ENCODE results near the gene RSAD1. TPM values are rescaled to one million over a fixed set of nuclear protein-coding genes. Genes with fewer than 3 reads are reported as not detected.
A peak's percentile ranks its signal among the peaks of the same experiment; 100 is the strongest.

The RSAD1 gene
- total RNA-seq, 2 donors from 2014 or later: 22.2 to 29.3 TPM

DNA sequence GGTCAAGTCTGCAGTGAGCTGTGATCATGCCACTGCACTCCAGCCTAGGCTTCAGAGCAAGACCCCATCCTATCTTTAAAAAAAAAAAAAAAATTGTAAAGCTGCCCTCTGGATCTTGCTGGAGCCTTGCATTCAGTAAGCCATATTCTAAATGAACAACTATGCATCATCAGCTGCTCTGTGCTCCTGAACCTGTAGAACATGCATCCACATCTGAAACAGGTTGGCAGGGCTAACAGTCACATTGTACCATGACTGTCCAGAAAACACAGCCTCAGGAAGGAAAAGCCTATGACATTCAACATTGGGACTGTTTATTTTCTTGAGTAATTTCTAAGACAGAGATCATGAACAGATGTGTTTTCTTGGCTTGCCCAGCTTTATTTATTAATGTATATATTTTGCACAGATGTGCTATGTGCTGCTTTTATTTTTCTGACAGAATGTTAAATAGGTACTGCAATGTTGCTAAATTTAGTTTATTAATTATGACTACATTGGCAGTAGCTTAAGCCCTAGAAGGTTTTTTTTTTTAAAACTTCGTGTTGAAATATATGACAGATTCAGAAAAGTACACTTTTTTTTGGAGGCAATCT lies 32.8 kb upstream of the RSAD1 start:
- H3K27ac ChIP-seq: no peak overlapping the region
- no peaks in the 10 kb centered on the region for H3K27me3 ChIP-seq
- H3K9me3 ChIP-seq: no peaks in the 10 kb centered on the region
- intact Hi-C loops (cut with DNase I): no loop called here
- peaks cover 6% of the 10 kb centered on the region for H3K4me1 ChIP-seq
- no peak for DNase-seq
- H3K9ac ChIP-seq (ENCODE audit: low read depth in 2 of 2, low read length in 2 of 2): no peak overlapping the region
- H3K36me3 ChIP-seq: no peaks in the 10 kb centered on the region
- no peak overlapping the region for H3K4me3 ChIP-seq
- TF ChIP-seq, protein P1, sequence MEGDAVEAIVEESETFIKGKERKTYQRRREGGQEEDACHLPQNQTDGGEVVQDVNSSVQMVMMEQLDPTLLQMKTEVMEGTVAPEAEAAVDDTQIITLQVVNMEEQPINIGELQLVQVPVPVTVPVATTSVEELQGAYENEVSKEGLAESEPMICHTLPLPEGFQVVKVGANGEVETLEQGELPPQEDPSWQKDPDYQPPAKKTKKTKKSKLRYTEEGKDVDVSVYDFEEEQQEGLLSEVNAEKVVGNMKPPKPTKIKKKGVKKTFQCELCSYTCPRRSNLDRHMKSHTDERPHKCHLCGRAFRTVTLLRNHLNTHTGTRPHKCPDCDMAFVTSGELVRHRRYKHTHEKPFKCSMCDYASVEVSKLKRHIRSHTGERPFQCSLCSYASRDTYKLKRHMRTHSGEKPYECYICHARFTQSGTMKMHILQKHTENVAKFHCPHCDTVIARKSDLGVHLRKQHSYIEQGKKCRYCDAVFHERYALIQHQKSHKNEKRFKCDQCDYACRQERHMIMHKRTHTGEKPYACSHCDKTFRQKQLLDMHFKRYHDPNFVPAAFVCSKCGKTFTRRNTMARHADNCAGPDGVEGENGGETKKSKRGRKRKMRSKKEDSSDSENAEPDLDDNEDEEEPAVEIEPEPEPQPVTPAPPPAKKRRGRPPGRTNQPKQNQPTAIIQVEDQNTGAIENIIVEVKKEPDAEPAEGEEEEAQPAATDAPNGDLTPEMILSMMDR (IDR thresholded peaks at IDR 0.05): no peak

DNA sequence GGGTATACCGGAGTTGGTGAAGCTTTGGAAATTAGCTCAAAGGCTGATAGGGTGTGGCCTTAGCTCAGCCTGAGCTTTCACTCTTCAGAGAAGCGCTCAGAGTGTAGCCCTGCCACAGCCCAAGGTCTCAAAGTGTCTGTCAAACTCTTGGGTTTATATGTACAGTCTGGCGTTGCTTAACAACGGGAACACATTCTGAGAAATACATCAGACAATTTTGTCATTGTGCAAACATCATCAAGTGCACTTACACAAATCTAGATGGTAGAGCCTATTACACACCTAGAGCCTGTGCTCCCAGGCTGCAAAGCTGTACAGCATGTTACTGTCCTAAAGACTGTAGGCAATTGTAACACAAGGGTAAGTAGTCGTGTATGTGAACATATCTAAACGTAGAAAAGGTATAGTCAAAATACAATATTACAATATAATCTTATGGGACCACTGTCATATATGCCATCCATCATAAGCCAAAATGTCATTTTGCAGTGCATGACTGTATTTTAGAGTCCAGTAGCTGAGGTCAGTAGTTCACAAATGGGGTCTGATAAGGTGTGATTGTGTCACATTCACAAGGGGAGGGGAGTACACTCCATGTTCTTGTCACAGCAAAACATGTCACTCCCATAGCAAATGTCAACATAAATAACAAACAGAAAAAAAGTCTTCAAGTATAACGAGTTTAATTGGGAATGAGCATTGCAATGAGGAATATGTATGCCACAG lies 30.6 kb upstream of the RSAD1 start:
- DNase-seq: peak; percentile 66
- TF ChIP-seq, protein P1 (IDR thresholded peaks at IDR 0.05): no peak

DNA sequence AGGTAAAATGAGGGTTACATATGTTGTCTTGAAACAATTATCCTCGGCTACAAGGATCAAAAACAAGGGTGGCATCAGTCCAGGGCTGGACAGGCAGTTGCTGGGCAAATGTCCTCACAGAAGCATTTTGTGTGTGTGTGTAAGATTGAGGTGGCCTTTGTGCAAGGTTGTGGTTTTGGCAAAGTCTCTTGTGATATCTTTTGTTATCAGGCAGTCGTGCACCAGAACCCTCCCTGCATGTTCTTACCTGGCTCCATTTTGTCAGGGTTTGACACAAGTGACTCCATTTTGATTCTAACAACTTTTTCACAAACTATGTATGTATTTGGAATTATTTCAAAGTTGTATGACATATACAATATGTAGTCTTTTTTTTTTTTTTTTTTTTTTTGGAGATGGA lies 30.0 kb upstream of the RSAD1 start:
- Histone ChIP-seq H3K27ac (no peak overlapping the region), H3K9me3 (no peaks in the 10 kb centered on the region), H3K4me1 (peaks cover 5% of the 10 kb centered on the region), H3K27me3 (no peaks in the 10 kb centered on the region), H3K36me3 (no peaks in the 10 kb centered on the region), H3K9ac (ENCODE audit: low read depth in 2 of 2, low read length in 2 of 2) (peak overlapping the region in 1 of 2 donors; percentile 54), H3K4me3 (no peak overlapping the region)
- TF ChIP-seq, protein P1 (IDR thresholded peaks at IDR 0.05): no peak
- intact Hi-C loops (cut with DNase I): no loop called here
- DNase-seq: peak; percentile 21

More for the DNA sequence above, 30.6 kb upstream of the RSAD1 start:
- Histone ChIP-seq H3K27ac (no peak overlapping the region), H3K9ac (ENCODE audit: low read depth in 2 of 2, low read length in 2 of 2) (peak overlapping the region in 1 of 2 donors; percentile 54), H3K27me3 (no peaks in the 10 kb centered on the region), H3K4me1 (peaks cover 6% of the 10 kb centered on the region), H3K36me3 (no peaks in the 10 kb centered on the region), H3K4me3 (no peak overlapping the region), H3K9me3 (no peaks in the 10 kb centered on the region)
- intact Hi-C loops (cut with DNase I): no loop called here

DNA sequence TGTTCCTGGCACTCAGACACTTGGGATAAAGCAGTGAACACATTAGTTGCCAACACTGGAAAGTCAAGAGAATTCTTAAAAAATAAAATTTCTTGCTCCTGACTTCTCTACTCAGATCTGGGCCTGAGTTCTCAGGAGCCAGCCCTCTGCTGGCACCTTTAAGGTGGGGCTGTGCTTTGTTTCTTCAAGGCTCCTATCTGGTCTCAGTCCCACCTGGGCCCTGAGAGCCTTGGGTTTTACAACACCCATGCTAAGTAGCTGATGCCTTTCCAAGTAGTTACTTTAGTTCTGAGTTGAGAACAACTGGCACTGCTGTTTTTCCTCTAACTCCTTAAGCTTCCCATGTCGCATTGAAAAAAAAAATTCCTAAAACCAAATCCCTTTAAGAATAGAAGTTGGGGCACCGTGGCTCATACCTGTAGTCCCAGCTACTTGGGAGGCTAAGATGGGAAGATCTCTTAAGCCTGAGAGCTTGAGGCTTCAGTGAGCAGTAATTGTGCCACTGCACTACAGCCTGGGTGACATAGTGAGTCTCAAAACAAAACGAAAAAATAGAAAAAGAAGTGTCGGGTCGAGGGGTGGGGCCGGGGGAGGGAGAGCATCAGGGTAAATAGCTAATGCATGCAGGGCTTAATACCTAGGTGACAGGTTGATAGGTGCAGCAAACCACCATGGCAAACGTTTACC lies 26.6 kb upstream of the RSAD1 start:
- DNase-seq: peak; percentile 32
- H3K4me3 ChIP-seq: no peak overlapping the region
- H3K36me3 ChIP-seq: no peaks in the 10 kb centered on the region
- no peaks in the 10 kb centered on the region for H3K27me3 ChIP-seq
- peaks cover 11% of the 10 kb centered on the region for H3K4me1 ChIP-seq
- H3K9ac ChIP-seq (ENCODE audit: low read depth in 2 of 2, low read length in 2 of 2): peak overlapping the region in 1 of 2 donors; percentile 20
- TF ChIP-seq, protein P1 (IDR thresholded peaks at IDR 0.05): no peak
- no peaks in the 10 kb centered on the region for H3K9me3 ChIP-seq
- intact Hi-C loops (cut with DNase I): no loop called here
- peak overlapping the region; percentile 64 for H3K27ac ChIP-seq

DNA sequence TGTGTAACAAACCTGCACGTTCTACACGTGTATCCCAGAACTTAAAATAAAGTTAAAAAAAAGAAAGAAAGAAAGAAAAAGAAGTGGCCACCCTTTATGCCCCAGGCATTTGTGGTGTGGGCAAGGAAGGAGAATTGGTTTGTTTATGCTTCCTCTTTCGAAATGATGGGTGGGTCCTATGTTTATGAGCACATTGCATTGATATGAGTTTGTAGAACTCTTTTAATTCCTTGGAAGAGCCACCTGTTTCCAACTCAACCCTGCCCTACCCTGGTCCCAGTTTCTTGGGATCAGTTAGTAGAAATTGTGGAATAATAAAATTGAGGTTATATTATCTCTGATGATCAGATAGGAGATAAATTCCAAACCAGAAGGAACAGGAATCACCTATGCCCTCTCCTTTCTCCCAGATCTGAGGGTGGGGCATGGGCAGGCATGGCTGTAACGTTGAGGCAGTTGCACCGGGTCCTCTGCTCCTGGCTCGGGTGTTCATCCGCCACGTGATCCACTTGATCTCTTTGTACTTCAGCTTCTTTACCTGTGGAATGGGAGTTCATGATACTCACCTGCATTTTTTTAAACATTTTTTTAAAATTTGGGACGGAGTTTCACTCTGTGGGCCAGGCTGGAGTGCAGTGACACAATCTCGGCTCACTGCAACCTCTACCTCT lies 25.9 kb upstream of the RSAD1 start:
- H3K9me3 ChIP-seq: no peaks in the 10 kb centered on the region
- H3K4me3 ChIP-seq: no peak overlapping the region
- no peaks in the 10 kb centered on the region for H3K27me3 ChIP-seq
- peaks cover 11% of the 10 kb centered on the region for H3K4me1 ChIP-seq
- intact Hi-C loops (cut with DNase I): no loop called here
- TF ChIP-seq, protein P1 (IDR thresholded peaks at IDR 0.05): no peak
- peak; percentile 85 for DNase-seq
- no peaks in the 10 kb centered on the region for H3K36me3 ChIP-seq
- H3K9ac ChIP-seq (ENCODE audit: low read depth in 2 of 2, low read length in 2 of 2): peak overlapping the region in 1 of 2 donors; percentile 20
- H3K27ac ChIP-seq: peak overlapping the region; percentile 64
